ENCODE measurements around the gene ZNF366.

GRCh38 chr5:72441862-72442540, 65.2 kb downstream of the ZNF366 start:
- no peak for TF ChIP-seq POLR2A (IDR thresholded peaks at IDR 0.05)
- TF ChIP-seq CTCF (IDR thresholded peaks at IDR 0.05): no peak
- TF ChIP-seq POLR2AphosphoS5 (IDR thresholded peaks at IDR 0.05): peak in 1 of 3 donors; percentile 46
- TF ChIP-seq EP300 (IDR thresholded peaks at IDR 0.05): no peak

Data from stomach (tissue), 4 donors.